H1 (cell line): Measurements from ENCODE around the gene SP4.

Source experiments
- CEBPB ChIP-seq: IDR thresholded peaks from 2 replicates; pipeline ENCODE4 v1.6.1; 2012; ENCODE audit warnings: low read depth, low read length
- CHD2 ChIP-seq: IDR thresholded peaks from 2 replicates; pipeline ENCODE4 v1.6.1; 2012; ENCODE audit warnings: low read length, improper control_type of control experiment
- CTCF ChIP-seq, 3 experiments: IDR thresholded peaks; 1 replicate in 2 of 3; 2 replicates in 1 of 3; pipeline versions ENCODE4 v1.5.1 to v1.6.1; 2011; ENCODE audit warnings: low read length in 3 of 3, mild to moderate bottlenecking in 3 of 3, inconsistent platforms in 2 of 3, low read depth in 1 of 3, moderate library complexity in 1 of 3; ENCODE audit not compliant: insufficient read depth in 1 of 3; ENCODE audit errors: control extremely low read depth in 1 of 3
- EZH2 ChIP-seq: fragments of 200-600 bp; sonication (generic); IDR thresholded peaks from 2 replicates; pipeline ENCODE4 v1.7.1; 2012; ENCODE audit warnings: low read depth, mild to moderate bottlenecking, moderate library complexity, low read length, inconsistent platforms; ENCODE audit not compliant: severe bottlenecking
- GABPA ChIP-seq: IDR thresholded peaks from 2 replicates; pipeline ENCODE4 v1.6.1; 2011; ENCODE audit warnings: mild to moderate bottlenecking, low read length, moderate library complexity, borderline replicate concordance; ENCODE audit not compliant: insufficient read depth
- POLR2A ChIP-seq, 2 experiments: IDR thresholded peaks; 1 replicate in 1 of 2; 2 replicates in 1 of 2; pipeline ENCODE4 v1.6.1; 2011; ENCODE audit warnings: low read depth in 2 of 2, low read length in 2 of 2, mild to moderate bottlenecking in 2 of 2; ENCODE audit errors: control extremely low read depth in 1 of 2
- POLR2AphosphoS5 ChIP-seq: IDR thresholded peaks from 2 replicates; pipeline ENCODE4 v1.6.1; 2011; ENCODE audit warnings: low read depth, low read length
- POU5F1 ChIP-seq: IDR thresholded peaks from 2 replicates; pipeline ENCODE4 v1.6.1; 2011; ENCODE audit warnings: low read depth, mild to moderate bottlenecking, low read length, moderate library complexity
- RBBP5 ChIP-seq: IDR thresholded peaks from 2 replicates; pipeline ENCODE4 v1.7.1; 2012; ENCODE audit warnings: low read depth, mild to moderate bottlenecking, inconsistent platforms, low read length, moderate library complexity, borderline replicate concordance
- RXRA ChIP-seq: IDR thresholded peaks from 2 replicates; pipeline ENCODE4 v1.6.1; 2011; ENCODE audit warnings: low read depth, mild to moderate bottlenecking, low read length, moderate library complexity; ENCODE audit not compliant: insufficient read depth
- SP1 ChIP-seq: IDR thresholded peaks from 2 replicates; pipeline ENCODE4 v1.6.1; 2011; ENCODE audit warnings: low read depth, low read length
- TAF1 ChIP-seq: IDR thresholded peaks from 2 replicates; pipeline ENCODE4 v1.6.1; 2011; ENCODE audit warnings: mild to moderate bottlenecking, low read depth, low read length
- USF2 ChIP-seq: IDR thresholded peaks from 2 replicates; pipeline ENCODE4 v1.6.1; 2011; ENCODE audit warnings: low read length, improper control_type of control experiment
- ZNF274 ChIP-seq: IDR thresholded peaks from 2 replicates; pipeline ENCODE4 v1.7.0; 2012; ENCODE audit warnings: low read length, borderline replicate concordance; ENCODE audit errors: extremely low read depth

DNA sequence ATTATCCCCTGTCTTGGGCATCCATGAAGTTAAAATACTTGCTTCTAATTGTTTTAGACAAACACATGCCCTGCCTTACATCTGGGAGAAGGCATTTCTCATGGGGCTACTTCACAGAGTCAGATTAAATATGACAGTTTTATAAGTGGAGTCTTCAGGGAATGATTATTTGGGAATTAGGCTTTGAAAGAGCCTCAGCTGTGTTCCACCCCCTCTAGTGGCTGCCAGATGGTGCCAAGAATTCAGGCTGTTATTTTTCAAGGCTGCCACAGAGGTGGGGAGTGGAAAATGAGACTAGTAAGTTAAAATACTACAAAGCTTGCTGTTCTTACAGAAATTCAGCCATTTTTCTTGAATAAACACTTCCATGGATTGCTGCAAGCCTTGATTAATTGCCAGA, 69.2 kb downstream of the SP4 start:
- TF ChIP-seq RBBP5 (no peak), CTCF (IDR thresholded peaks at IDR 0.05; ENCODE audit: control extremely low read depth in 1 of 3, insufficient read depth in 1 of 3, low read depth in 1 of 3, low read length in 3 of 3) (peak in 2 of 3 experiments; percentile 47 to 48; a peak in 3 of 4 replicates), SP1 (no peak), CHD2 (no peak), POU5F1 (no peak), EZH2 (no peak), RXRA (no peak), POLR2AphosphoS5 (no peak), ZNF274 (no peak), CEBPB (no peak), GABPA (no peak), TAF1 (no peak), POLR2A (IDR thresholded peaks at IDR 0.05; ENCODE audit: control extremely low read depth in 1 of 2, low read depth in 2 of 2, low read length in 2 of 2) (no peak), USF2 (no peak)
